Mesothelial cell of epicardium (in vitro differentiated cells): ENCODE measurements around the gene KCNIP2. TPM values are rescaled to one million over a fixed set of nuclear protein-coding genes. Genes with fewer than 3 reads are reported as not detected.

ENCODE experiments used
- DNase-seq, 2 experiments: peaks; one replicate each; pipeline ENCODE4 v3.0.0; 2021; ENCODE audit warnings: low spot score in 2 of 2; ENCODE audit not compliant: unreplicated experiment in 2 of 2
- H3K27ac Mint-ChIP-seq: 2 replicates; pipeline ENCODE4 v1.8.0; 2021; ENCODE audit warnings: mixed read lengths
- H3K27me3 Mint-ChIP-seq: 2 replicates; pipeline ENCODE4 v1.8.0; 2021; ENCODE audit warnings: low read depth, mixed read lengths
- H3K36me3 Mint-ChIP-seq: 2 replicates; pipeline ENCODE4 v1.8.0; 2021; ENCODE audit warnings: mixed read lengths
- H3K4me1 Mint-ChIP-seq: 2 replicates; pipeline ENCODE4 v1.8.0; 2021; ENCODE audit warnings: mixed read lengths
- H3K4me3 Mint-ChIP-seq: 2 replicates; pipeline ENCODE4 v1.8.0; 2021; ENCODE audit warnings: mild to moderate bottlenecking, moderate library complexity, mixed read lengths
- H3K9me3 Mint-ChIP-seq: 2 replicates; pipeline ENCODE4 v1.8.0; 2021; ENCODE audit warnings: mixed read lengths
- total RNA-seq: library from RNA; stranded (reverse); gene quantifications from 3 replicates; pipeline ENCODE4 v1.2.1, GENCODE V29; 2021
- TF ChIP-seq, protein P1 (sequence below): fragments of 200-600 bp; sonication (generic); IDR thresholded peaks from one replicate; pipeline ENCODE4 v1.5.0; 2021; ENCODE audit warnings: antibody characterized with exemption; ENCODE audit not compliant: unreplicated experiment

KCNIP2 gene
- total RNA-seq, 1 donor from 2014 or later: 6.8 TPM

DNA sequence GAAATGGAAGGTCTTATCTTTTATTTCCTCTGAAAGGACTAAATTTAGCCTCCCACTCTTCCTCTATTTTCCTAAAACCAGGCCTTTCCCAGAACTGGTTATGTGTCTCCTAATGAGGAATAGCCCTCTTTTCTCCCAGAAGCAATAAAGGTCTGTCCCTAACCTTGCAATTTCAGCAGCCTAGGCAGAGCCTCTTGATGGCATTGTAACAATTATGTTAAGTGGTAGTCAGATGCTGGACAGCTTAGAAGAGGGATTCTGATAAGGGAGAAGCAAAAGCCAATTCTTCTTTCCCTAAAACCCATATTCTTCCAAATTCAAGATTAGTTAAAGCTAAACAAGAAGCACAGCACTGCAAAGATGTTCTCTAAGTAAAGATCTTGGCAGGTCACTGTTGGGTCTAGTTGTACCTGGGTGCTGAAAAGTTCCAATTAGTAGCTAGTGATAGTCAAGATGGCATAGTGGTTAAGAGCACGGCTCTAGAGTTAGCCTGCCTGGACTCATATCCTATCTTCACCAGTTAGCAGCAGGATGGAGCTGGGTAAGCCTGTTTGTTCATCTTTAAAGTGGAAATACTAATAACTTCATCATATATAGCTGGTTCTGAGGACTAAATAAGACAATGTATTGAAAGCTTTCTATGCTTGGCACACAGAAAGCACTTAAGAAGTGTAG, 14.3 kb upstream of the KCNIP2 start:
- no peak for DNase-seq
- TF ChIP-seq, protein P1, sequence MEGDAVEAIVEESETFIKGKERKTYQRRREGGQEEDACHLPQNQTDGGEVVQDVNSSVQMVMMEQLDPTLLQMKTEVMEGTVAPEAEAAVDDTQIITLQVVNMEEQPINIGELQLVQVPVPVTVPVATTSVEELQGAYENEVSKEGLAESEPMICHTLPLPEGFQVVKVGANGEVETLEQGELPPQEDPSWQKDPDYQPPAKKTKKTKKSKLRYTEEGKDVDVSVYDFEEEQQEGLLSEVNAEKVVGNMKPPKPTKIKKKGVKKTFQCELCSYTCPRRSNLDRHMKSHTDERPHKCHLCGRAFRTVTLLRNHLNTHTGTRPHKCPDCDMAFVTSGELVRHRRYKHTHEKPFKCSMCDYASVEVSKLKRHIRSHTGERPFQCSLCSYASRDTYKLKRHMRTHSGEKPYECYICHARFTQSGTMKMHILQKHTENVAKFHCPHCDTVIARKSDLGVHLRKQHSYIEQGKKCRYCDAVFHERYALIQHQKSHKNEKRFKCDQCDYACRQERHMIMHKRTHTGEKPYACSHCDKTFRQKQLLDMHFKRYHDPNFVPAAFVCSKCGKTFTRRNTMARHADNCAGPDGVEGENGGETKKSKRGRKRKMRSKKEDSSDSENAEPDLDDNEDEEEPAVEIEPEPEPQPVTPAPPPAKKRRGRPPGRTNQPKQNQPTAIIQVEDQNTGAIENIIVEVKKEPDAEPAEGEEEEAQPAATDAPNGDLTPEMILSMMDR: no peak
- H3K27ac Mint-ChIP-seq: no peak overlapping the region
- no peaks in the 10 kb centered on the region for H3K4me1 Mint-ChIP-seq
- peaks cover 21% of the 10 kb centered on the region for H3K36me3 Mint-ChIP-seq
- H3K4me3 Mint-ChIP-seq: no peak overlapping the region
- H3K9me3 Mint-ChIP-seq: peaks cover 18% of the 10 kb centered on the region
- no peaks in the 10 kb centered on the region for H3K27me3 Mint-ChIP-seq

DNA sequence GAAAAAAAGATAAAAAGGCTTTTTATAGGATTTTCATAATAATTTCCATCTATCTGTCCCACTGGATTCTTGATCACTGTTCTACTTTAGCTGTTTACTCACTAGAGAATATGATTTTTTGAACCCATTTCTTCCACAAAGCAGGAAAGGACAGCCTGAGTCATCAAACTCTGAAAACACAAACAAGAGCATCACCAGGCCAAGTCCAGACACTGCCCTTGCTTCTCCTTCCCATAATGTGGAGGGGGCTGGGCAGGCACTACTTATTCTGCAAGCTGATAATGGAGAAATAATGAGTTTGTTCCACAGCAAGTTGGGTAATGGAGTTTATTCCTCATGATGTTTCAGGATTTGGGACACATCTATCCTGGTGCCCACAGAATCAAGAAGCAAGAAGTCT, 13.0 kb upstream of the KCNIP2 start:
- TF ChIP-seq, protein P1: no peak
- Mint-ChIP-seq H3K27me3 (no peaks in the 10 kb centered on the region), H3K9me3 (peaks cover 17% of the 10 kb centered on the region), H3K4me3 (no peak overlapping the region), H3K36me3 (peaks cover 17% of the 10 kb centered on the region), H3K27ac (no peak overlapping the region), H3K4me1 (no peaks in the 10 kb centered on the region)
- no peak for DNase-seq

DNA sequence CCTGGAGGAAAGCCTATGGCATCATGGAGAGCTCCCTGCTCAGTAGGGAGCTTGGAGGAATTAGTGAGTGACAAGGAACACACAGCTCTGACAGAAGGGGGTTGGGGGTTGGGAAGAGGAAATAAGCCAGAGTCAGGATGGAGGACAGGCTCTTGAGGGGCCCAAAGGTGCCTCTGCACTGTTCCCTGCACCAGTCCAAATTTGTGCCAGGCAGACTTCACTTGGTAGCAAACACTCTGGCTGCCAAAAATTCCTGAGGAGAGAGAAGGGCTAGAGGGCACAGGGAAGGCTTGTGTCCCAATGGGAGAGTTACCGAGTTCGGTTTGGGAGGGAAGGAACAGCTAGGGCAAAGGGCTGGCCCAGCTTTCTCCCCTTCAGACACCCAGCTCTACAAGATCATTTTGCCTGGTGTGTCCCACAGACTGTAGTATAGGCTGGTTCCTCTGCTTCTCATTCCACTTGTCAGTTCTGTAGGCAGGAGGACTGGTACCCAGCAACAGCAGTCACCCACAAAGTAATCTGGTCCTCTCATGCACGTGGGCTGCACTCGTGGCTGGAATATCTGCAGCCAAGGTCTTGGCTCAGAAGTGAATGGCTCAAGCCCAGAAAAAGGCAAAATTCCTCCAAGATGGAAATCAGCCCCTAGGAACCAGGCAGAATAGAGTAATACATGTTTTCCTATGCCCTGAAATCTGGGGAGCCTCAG, 8.0 kb upstream of the KCNIP2 start:
- Mint-ChIP-seq H3K4me3 (no peak overlapping the region), H3K27ac (no peak overlapping the region), H3K4me1 (no peaks in the 10 kb centered on the region), H3K36me3 (peaks cover 2% of the 10 kb centered on the region), H3K27me3 (no peaks in the 10 kb centered on the region), H3K9me3 (no peaks in the 10 kb centered on the region)
- no peak for DNase-seq
- TF ChIP-seq, protein P1: no peak

DNA sequence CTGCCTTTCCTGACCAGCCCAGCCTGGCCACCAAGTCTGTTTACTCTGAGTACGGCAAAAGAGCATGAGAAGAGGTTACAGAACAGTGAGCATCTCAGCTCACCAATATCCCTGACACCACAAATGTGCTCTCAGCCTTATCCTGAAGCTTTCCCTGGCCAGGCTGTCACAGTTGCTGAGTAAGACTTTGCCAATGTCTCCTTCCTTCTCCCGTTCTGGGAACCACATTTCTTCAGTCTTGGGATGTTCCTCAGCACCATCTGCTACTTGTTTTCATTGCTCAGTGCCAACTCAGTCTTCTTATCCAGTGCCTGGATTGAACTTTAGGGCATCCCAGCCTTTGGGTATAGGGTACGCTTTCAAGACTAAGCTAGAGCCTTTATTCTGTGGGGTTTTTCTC, 7.1 kb upstream of the KCNIP2 start:
- peaks cover 2% of the 10 kb centered on the region for H3K36me3 Mint-ChIP-seq
- H3K4me3 Mint-ChIP-seq: no peak overlapping the region
- H3K27ac Mint-ChIP-seq: no peak overlapping the region
- no peak for DNase-seq
- H3K9me3 Mint-ChIP-seq: no peaks in the 10 kb centered on the region
- TF ChIP-seq, protein P1: no peak
- no peaks in the 10 kb centered on the region for H3K4me1 Mint-ChIP-seq
- H3K27me3 Mint-ChIP-seq: no peaks in the 10 kb centered on the region

DNA sequence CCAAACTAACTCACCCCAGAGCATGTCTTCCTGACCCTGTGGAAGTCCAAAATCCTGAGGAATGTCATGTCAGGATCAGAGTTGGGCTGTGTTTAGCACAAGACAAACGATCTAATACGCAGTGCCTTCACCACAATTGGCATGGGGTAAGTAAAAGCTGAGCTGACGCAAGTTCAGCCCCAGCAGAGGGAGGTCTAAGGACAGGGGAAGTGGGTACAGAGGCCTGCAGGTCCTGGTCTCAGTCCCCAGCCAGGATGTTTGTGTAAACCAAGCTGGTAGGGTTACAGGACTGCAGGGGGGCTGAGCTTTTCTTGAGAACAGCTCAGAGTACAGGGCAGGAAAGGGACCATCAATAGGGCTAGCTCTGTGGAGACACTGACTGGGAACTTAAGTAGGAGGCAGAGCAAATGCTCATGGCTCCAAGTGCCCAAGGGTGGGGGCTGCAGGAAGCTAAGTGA, 5.3 kb upstream of the KCNIP2 start:
- TF ChIP-seq, protein P1: no peak
- Mint-ChIP-seq H3K4me1 (no peaks in the 10 kb centered on the region), H3K9me3 (no peaks in the 10 kb centered on the region), H3K4me3 (no peak overlapping the region), H3K27me3 (peaks cover 16% of the 10 kb centered on the region), H3K36me3 (peaks cover 2% of the 10 kb centered on the region), H3K27ac (no peak overlapping the region)
- DNase-seq: no peak
